Measurements from ENCODE around the gene LAMC3. TPM values are rescaled to one million over a fixed set of nuclear protein-coding genes. Genes with fewer than 3 reads are reported as not detected.

LAMC3 gene
- total RNA-seq, 2 experiments from 2014 or later: 0.66 to 1.7 TPM

GRCh38 chr9:131119600-131119999 is 110.6 kb downstream of the LAMC3 start:
- H3K36me3 Mint-ChIP-seq (ENCODE audit: low read depth): no peaks in the 10 kb centered on the region
- peaks cover 7% of the 10 kb centered on the region for H3K27me3 Mint-ChIP-seq
- ATAC-seq (ENCODE audit: poor library complexity) (no peak), DNase-seq (no peak)
- no peaks in the 10 kb centered on the region for H3K9me3 Mint-ChIP-seq
- intact Hi-C loops (cut with DNase I, micrococcal nuclease): no loop called here
- H3K9me3 ChIP-seq (ENCODE audit: control insufficient read depth in 1 of 2, insufficient read depth in 1 of 2, low read length in 2 of 2): no peaks in the 10 kb centered on the region
- no peak overlapping the region for H3K4me3 ChIP-seq (ENCODE audit: low read length)
- H3K4me3 Mint-ChIP-seq: no peak overlapping the region
- H3K27me3 ChIP-seq (ENCODE audit: control insufficient read depth in 1 of 2, insufficient read depth in 2 of 2, low read length in 2 of 2): peaks cover 2 to 5% of the 10 kb centered on the region in 2 experiments
- H3K4me1 ChIP-seq (ENCODE audit: insufficient read depth, low read length): peaks cover 3% of the 10 kb centered on the region
- ChIA-PET CTCF (no interaction called here), POLR2A (no interaction called here)
- H3K27ac ChIP-seq (ENCODE audit: low read depth in 1 of 2, low read length in 2 of 2): no peak overlapping the region
- H3K27ac Mint-ChIP-seq: no peak overlapping the region
- H3K4me1 Mint-ChIP-seq (ENCODE audit: low read depth): peaks cover under 1% of the 10 kb centered on the region
- H3K36me3 ChIP-seq (ENCODE audit: insufficient read depth, low read length): no peaks in the 10 kb centered on the region
- TF ChIP-seq CTCF (IDR thresholded peaks at IDR 0.05): no peak

GRCh38 chr9:131120620-131121228 is 111.8 kb downstream of the LAMC3 start:
- TF ChIP-seq CTCF (IDR thresholded peaks at IDR 0.05): no peak
- intact Hi-C loops (cut with DNase I, micrococcal nuclease): loop anchor here in 1 of 2 experiments (5.0 to 10.0 kb wide), 4 partner anchors 426 to 1554 kb away; partner anchors contain the start of genes EXOSC2, FUBP3, GTF3C4 and TTF1
- H3K9me3 Mint-ChIP-seq: no peaks in the 10 kb centered on the region

DNA sequence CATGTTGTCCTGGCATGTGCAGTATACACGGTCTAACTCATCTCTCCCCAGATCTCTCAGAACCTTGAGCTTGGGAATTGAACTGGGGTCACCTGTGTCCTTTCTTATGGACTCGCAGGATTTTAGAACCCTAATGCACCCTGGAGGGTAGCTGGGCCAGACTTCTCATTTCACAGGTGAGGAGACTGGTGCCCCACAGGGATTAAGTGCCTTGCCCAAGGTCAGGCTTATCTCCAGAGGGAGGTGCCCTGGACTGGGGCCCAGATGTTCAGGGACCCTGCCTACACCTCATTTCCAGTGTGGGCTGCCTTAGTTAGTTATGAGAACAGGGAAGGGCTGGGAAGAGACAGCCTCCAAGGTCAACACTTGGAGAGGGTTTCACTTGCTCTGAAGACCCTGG is 112.4 kb downstream of the LAMC3 start:
- intact Hi-C loops (cut with DNase I, micrococcal nuclease): loop anchor here in 1 of 2 experiments (5.0 to 10.0 kb wide), 4 partner anchors 427 to 1553 kb away; partner anchors contain the start of genes EXOSC2, FUBP3, GTF3C4 and TTF1
- Histone ChIP-seq H3K27ac (ENCODE audit: low read depth in 1 of 2, low read length in 2 of 2) (no peak overlapping the region), H3K36me3 (ENCODE audit: insufficient read depth, low read length) (no peaks in the 10 kb centered on the region), H3K4me1 (ENCODE audit: insufficient read depth, low read length) (peaks cover 16% of the 10 kb centered on the region), H3K9me3 (ENCODE audit: control insufficient read depth in 1 of 2, insufficient read depth in 1 of 2, low read length in 2 of 2) (no peaks in the 10 kb centered on the region), H3K27me3 (ENCODE audit: control insufficient read depth in 1 of 2, insufficient read depth in 2 of 2, low read length in 2 of 2) (peaks cover 2 to 5% of the 10 kb centered on the region in 2 experiments), H3K4me3 (ENCODE audit: low read length) (no peak overlapping the region)
- peaks cover 7% of the 10 kb centered on the region for H3K27me3 Mint-ChIP-seq
- H3K4me1 Mint-ChIP-seq (ENCODE audit: low read depth): peaks cover 18% of the 10 kb centered on the region
- CTCF ChIA-PET: no interaction called here
- no peak for ATAC-seq (ENCODE audit: poor library complexity)
- DNase-seq: no peak
- H3K36me3 Mint-ChIP-seq (ENCODE audit: low read depth): peaks cover 15% of the 10 kb centered on the region
- no peak overlapping the region for H3K4me3 Mint-ChIP-seq
- no peaks in the 10 kb centered on the region for H3K9me3 Mint-ChIP-seq
- H3K27ac Mint-ChIP-seq: no peak overlapping the region
- POLR2A ChIA-PET: no interaction called here
- TF ChIP-seq CTCF (IDR thresholded peaks at IDR 0.05): no peak

More at GRCh38 chr9:131120620-131121228, 111.8 kb downstream of the LAMC3 start:
- peaks cover 9% of the 10 kb centered on the region for H3K36me3 Mint-ChIP-seq (ENCODE audit: low read depth)
- ChIA-PET POLR2A (no interaction called here), CTCF (no interaction called here)
- H3K27ac Mint-ChIP-seq: no peak overlapping the region
- no peak for ATAC-seq (ENCODE audit: poor library complexity)
- H3K4me1 Mint-ChIP-seq (ENCODE audit: low read depth): peaks cover 11% of the 10 kb centered on the region
- H3K27me3 ChIP-seq (ENCODE audit: control insufficient read depth in 1 of 2, insufficient read depth in 2 of 2, low read length in 2 of 2): peaks cover 2 to 5% of the 10 kb centered on the region in 2 experiments
- no peaks in the 10 kb centered on the region for H3K9me3 ChIP-seq (ENCODE audit: control insufficient read depth in 1 of 2, insufficient read depth in 1 of 2, low read length in 2 of 2)
- no peak for DNase-seq
- peaks cover 9% of the 10 kb centered on the region for H3K4me1 ChIP-seq (ENCODE audit: insufficient read depth, low read length)
- H3K4me3 ChIP-seq (ENCODE audit: low read length): no peak overlapping the region
- no peaks in the 10 kb centered on the region for H3K36me3 ChIP-seq (ENCODE audit: insufficient read depth, low read length)
- no peak overlapping the region for H3K4me3 Mint-ChIP-seq
- H3K27me3 Mint-ChIP-seq: peaks cover 7% of the 10 kb centered on the region
- H3K27ac ChIP-seq (ENCODE audit: low read depth in 1 of 2, low read length in 2 of 2): no peak overlapping the region
